CD4-positive, alpha-beta T cell (primary cell): Measurements from ENCODE around the gene CRACR2A. TPM values are rescaled to one million over a fixed set of nuclear protein-coding genes. Genes with fewer than 3 reads are reported as not detected.

Source experiments
- ATAC-seq: fragments of 200-7000 bp; cut with Tn5 transposase; one replicate; pipeline ENCODE4 v1.10.0; 2022; ENCODE audit warnings: mild to moderate bottlenecking; ENCODE audit not compliant: poor library complexity
- CTCF ChIA-PET: fragments of 350-600 bp; sonication (Branson Sonifier 250); formaldehyde crosslinking; loops from one replicate; lab custom pipeline; 2021; ENCODE audit warnings: antibody characterized with exemption, inconsistent platforms; lab: Charles Lee
- POLR2A ChIA-PET: fragments of 350-600 bp; sonication (Branson Sonifier 250); formaldehyde crosslinking; loops from one replicate; lab custom pipeline; 2021; ENCODE audit warnings: antibody characterized with exemption, inconsistent platforms; lab: Charles Lee
- DNase-seq, 14 experiments: peaks; one replicate each; pipeline ENCODE4 v3.0.0-alpha.2; 2013 to 2020; ENCODE audit warnings: mixed read lengths in 2 of 14
- H3K27ac ChIP-seq, 2 donors: one replicate each; pipeline versions ENCODE4 v1.5.1 to v1.7.0; 2013; ENCODE audit warnings: low read length in 2 of 2, low read depth in 1 of 2, mild to moderate bottlenecking in 1 of 2
- H3K27me3 ChIP-seq, 2 experiments: 1 replicate in 1 of 2; 2 replicates in 1 of 2; pipeline versions ENCODE4 v1.6.1 to v1.7.0; 2013; ENCODE audit warnings: low read length in 2 of 2, control low read depth in 1 of 2, mild to moderate bottlenecking in 1 of 2, moderate library complexity in 1 of 2; ENCODE audit not compliant: insufficient read depth in 2 of 2, control insufficient read depth in 1 of 2
- H3K36me3 ChIP-seq: one replicate; pipeline ENCODE4 v1.6.1; 2013; ENCODE audit warnings: low read length, control low read depth; ENCODE audit not compliant: insufficient read depth
- H3K4me1 ChIP-seq: one replicate; pipeline ENCODE4 v1.6.1; 2013; ENCODE audit warnings: low read length, control low read depth; ENCODE audit not compliant: insufficient read depth
- H3K4me3 ChIP-seq: one replicate; pipeline ENCODE4 v1.5.1; 2013; ENCODE audit warnings: mild to moderate bottlenecking, low read length, moderate library complexity
- H3K9me3 ChIP-seq, 2 experiments: 1 replicate in 1 of 2; 2 replicates in 1 of 2; pipeline versions ENCODE4 v1.6.1 to v1.7.0; 2013; ENCODE audit warnings: low read length in 2 of 2, mild to moderate bottlenecking in 2 of 2, control low read depth in 1 of 2, moderate library complexity in 1 of 2; ENCODE audit not compliant: control insufficient read depth in 1 of 2, insufficient read depth in 1 of 2
- H3K27ac Mint-ChIP-seq: one replicate; pipeline ENCODE4 v1.8.0; 2020; ENCODE audit warnings: mixed read lengths
- H3K27me3 Mint-ChIP-seq: one replicate; pipeline ENCODE4 v1.8.0; 2021; ENCODE audit warnings: mixed read lengths
- H3K36me3 Mint-ChIP-seq: one replicate; pipeline ENCODE4 v1.8.0; 2021; ENCODE audit warnings: low read depth, mixed read lengths
- H3K4me1 Mint-ChIP-seq: one replicate; pipeline ENCODE4 v1.8.0; 2021; ENCODE audit warnings: low read depth, mixed read lengths
- H3K4me3 Mint-ChIP-seq: one replicate; pipeline ENCODE4 v1.8.0; 2020; ENCODE audit warnings: mild to moderate bottlenecking, mixed read lengths
- H3K9me3 Mint-ChIP-seq: one replicate; pipeline ENCODE4 v1.8.0; 2020; ENCODE audit warnings: mixed read lengths
- CTCF ChIP-seq: fragments of 200-600 bp; IDR thresholded peaks from one replicate; pipeline ENCODE4 v1.8.0; 2022; ENCODE audit warnings: antibody characterized with exemption, mild to moderate bottlenecking
- intact Hi-C, 2 experiments: fragments of 100-400 bp; cut with DNase I in 1 of 2; cut with micrococcal nuclease in 1 of 2; formaldehyde crosslinking; loops; one replicate each; pipeline versions ENCODE4 v1.15.1 to v1.9.0; 2023 to 2025; cut with DNase I, micrococcal nuclease
- total RNA-seq, 174 experiments: library from RNA in 2 of 174; stranded (reverse) in 2 of 174; gene quantifications; one replicate each; pipeline ENCODE4 v1.2.3 and lab custom pipeline; 2021 to 2026

CRACR2A gene
- total RNA-seq, 2 experiments from 2014 or later = 23.5 to 27.5 TPM

GRCh38 chr12:3632256-3632655 lies 120.7 kb downstream of the CRACR2A start:
- Mint-ChIP-seq H3K4me3 (no peak overlapping the region), H3K9me3 (no peaks in the 10 kb centered on the region), H3K27ac (no peak overlapping the region), H3K4me1 (no peaks in the 10 kb centered on the region), H3K27me3 (no peaks in the 10 kb centered on the region), H3K36me3 (peaks cover 79% of the 10 kb centered on the region)
- peaks cover 68% of the 10 kb centered on the region for H3K36me3 ChIP-seq
- H3K4me1 ChIP-seq = no peaks in the 10 kb centered on the region
- ATAC-seq (no peak), DNase-seq (no peak)
- H3K9me3 ChIP-seq = no peaks in the 10 kb centered on the region
- intact Hi-C loops = no loop called here
- TF ChIP-seq CTCF = no peak
- ChIA-PET POLR2A (no interaction called here), CTCF (no interaction called here)
- H3K27me3 ChIP-seq = no peaks in the 10 kb centered on the region
- H3K27ac ChIP-seq = no peak overlapping the region
- H3K4me3 ChIP-seq = no peak overlapping the region

GRCh38 chr12:3631759-3632158 lies 121.2 kb downstream of the CRACR2A start:
- Histone ChIP-seq H3K4me1 (no peaks in the 10 kb centered on the region), H3K27ac (no peak overlapping the region), H3K4me3 (no peak overlapping the region), H3K9me3 (no peaks in the 10 kb centered on the region), H3K27me3 (no peaks in the 10 kb centered on the region), H3K36me3 (peaks cover 69% of the 10 kb centered on the region)
- POLR2A ChIA-PET = no interaction called here
- Mint-ChIP-seq H3K4me3 (no peak overlapping the region), H3K9me3 (no peaks in the 10 kb centered on the region), H3K27ac (no peak overlapping the region), H3K4me1 (no peaks in the 10 kb centered on the region), H3K27me3 (no peaks in the 10 kb centered on the region), H3K36me3 (peaks cover 79% of the 10 kb centered on the region)
- intact Hi-C loops = no loop called here
- CTCF ChIA-PET = no interaction called here
- ATAC-seq = no peak
- no peak for DNase-seq
- no peak for TF ChIP-seq CTCF

GRCh38 chr12:3631272-3631637 lies 121.7 kb downstream of the CRACR2A start:
- Histone ChIP-seq H3K36me3 (peaks cover 69% of the 10 kb centered on the region), H3K4me3 (no peak overlapping the region), H3K27ac (no peak overlapping the region), H3K9me3 (no peaks in the 10 kb centered on the region), H3K27me3 (no peaks in the 10 kb centered on the region), H3K4me1 (no peaks in the 10 kb centered on the region)
- no peak for ATAC-seq
- Mint-ChIP-seq H3K36me3 (peaks cover 81% of the 10 kb centered on the region), H3K4me1 (no peaks in the 10 kb centered on the region), H3K4me3 (no peak overlapping the region), H3K9me3 (no peaks in the 10 kb centered on the region), H3K27ac (no peak overlapping the region), H3K27me3 (no peaks in the 10 kb centered on the region)
- TF ChIP-seq CTCF = no peak
- intact Hi-C loops = no loop called here
- ChIA-PET POLR2A (no interaction called here), CTCF (no interaction called here)
- DNase-seq = no peak
